ENCODE measurements around the gene GMDS.

DNA sequence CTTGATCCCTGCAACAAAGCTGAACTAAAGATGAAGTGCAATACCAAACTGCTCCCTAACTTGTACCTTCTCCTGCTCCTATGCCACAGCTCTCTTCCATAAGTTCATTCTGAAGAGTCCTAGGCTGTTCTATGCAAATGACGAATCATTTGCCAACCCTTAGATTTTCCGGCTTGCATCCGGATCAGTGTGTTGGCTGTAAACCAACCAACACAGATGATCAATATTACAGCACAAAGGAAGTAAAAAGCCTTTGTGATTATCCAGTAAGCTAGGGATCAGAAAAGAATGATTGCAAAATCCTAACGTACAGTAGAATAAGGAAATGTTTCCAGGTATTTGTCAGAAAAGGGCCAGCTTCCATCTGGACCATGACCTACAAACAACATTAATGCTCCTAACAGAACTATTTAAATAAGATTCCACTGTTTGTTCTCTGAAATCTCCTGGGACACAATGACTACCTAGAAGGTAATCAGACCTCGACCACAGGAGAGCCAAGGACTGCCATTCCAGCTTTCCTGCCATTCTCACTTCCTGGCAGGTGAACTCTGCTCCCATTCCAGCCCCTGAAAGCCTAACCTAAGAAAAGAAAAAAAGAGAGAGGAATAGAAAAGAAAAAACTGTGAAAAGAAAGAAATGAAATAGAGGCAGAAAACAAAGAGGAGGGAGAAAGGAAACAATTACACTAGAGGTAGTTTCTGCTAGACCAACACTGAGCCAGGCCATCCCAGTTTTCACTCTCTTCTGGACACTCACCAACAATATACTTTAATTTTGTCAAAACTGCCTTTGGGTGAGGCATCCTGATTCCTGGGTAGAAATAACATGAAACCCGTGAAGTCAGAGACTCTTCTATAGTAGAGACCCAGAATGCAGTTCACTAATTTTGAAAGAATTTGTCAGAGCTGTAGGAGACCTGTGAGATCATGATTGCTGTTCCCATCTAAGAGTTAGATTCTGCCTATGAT is 19.7 kb downstream of the GMDS start:
- TF ChIP-seq, protein P1, sequence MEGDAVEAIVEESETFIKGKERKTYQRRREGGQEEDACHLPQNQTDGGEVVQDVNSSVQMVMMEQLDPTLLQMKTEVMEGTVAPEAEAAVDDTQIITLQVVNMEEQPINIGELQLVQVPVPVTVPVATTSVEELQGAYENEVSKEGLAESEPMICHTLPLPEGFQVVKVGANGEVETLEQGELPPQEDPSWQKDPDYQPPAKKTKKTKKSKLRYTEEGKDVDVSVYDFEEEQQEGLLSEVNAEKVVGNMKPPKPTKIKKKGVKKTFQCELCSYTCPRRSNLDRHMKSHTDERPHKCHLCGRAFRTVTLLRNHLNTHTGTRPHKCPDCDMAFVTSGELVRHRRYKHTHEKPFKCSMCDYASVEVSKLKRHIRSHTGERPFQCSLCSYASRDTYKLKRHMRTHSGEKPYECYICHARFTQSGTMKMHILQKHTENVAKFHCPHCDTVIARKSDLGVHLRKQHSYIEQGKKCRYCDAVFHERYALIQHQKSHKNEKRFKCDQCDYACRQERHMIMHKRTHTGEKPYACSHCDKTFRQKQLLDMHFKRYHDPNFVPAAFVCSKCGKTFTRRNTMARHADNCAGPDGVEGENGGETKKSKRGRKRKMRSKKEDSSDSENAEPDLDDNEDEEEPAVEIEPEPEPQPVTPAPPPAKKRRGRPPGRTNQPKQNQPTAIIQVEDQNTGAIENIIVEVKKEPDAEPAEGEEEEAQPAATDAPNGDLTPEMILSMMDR (IDR thresholded peaks at IDR 0.05; ENCODE audit: borderline replicate concordance, extremely low read depth, low read length, poor library complexity, severe bottlenecking), result no peak
- TF ChIP-seq EZH2 (IDR thresholded peaks at IDR 0.05; ENCODE audit: borderline replicate concordance, low read depth, low read length, severe bottlenecking), result no peak

Measured in DND-41 (cell line).